ENCODE measurements around the gene SBF1.

The SBF1 gene

GRCh38 chr22:50486561-50487289, 11.9 kb upstream of the SBF1 start, which contains the start of gene MIOX:
MIOX (plus strand) TSS chr22:50486859; CDS start chr22:50486898, 39 bp downstream.
- no peak for DNase-seq (ENCODE audit: low read depth)

- DNase-seq (ENCODE audit: low read depth), result no peak
These were observed 10.6 kb upstream of the SBF1 start for GRCh38 chr22:50485221-50486131.

DNA sequence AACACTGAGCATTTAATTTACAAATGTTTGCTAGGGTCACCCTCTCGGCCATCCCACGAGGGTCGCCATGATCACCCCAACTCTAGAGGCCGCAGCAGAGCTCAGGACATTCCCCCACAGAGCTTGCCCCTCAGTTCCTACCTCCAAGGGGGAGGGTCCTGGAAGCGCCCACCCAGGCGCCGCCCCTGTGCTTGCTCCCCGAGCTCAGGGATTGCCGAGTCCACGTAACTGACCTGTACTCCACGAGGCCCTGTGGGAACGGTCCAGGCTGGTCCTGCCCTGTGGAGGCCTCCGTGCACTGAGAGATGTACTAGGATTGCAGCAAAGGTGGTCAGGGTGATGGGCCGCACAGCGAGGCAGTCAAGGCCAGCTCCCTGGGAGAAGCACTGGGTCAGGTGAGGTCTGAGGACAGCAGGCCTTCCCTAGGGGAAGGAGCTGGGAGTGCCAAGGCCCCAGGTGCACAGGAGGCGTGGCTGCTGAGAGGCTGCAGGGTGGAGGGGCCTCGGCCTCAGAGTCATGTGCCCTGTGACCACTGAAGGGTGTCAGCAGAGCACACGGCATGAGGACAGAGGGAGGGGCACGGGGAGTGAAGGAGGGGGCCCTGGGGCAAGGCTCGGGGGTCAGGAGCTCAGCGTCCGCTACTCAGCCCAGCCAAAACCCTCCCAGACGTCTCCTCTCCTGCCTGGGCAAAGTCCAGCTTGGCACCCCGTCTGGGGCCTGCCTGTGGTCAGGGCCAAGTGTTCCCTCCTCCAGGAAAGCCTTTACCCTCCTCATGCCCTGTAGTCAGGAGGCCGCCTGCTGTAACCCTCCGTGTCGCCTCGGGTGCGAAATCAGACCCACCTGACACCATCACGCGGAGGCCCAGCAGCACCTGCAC, 9.4 kb upstream of the SBF1 start:
- DNase-seq (ENCODE audit: low read depth), result no peak

DNA sequence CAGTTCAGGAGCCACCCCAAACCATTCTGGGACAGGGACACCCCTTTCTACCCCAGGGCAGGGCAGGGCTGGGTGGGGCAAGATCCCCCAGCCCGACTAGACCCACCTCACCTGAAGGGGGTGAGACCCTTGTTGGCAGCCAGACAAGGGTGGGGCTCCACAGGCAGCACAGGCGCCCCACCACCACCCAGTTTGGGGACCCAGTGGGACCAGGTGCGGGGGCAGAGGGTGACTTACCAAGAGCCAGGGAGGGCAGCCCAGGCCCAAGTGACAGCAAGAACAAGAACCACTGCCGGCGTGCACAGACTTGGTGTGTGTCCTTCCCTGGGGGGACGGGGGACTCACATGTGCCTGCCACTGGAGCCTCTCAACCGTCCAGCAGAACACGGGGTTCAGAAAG, 8.7 kb upstream of the SBF1 start:
- DNase-seq (ENCODE audit: low read depth), result no peak

DNA sequence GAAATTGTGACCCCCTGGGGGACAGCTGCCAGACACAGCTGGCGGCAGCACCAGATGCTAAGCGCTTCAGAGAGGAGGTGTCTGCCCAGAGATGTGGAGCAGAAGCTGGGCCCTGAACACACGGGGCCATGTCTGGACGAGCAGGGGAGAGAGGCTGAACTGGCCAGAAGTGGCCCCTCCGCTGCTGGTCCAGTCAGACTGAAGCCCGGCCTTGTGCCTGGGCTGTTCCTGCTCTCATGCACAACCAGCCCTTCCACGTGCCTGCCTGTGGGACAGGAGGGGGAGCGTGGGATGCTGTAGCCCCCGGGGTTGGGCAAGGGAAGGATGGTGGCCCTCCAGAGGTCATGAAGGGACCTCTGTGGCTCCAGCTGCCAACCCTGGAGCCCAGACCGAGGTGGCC, 8.3 kb upstream of the SBF1 start:
- DNase-seq (ENCODE audit: low read depth), result no peak

- no peak for DNase-seq (ENCODE audit: low read depth)
These were observed 7.6 kb upstream of the SBF1 start for GRCh38 chr22:50482107-50483074.

DNA sequence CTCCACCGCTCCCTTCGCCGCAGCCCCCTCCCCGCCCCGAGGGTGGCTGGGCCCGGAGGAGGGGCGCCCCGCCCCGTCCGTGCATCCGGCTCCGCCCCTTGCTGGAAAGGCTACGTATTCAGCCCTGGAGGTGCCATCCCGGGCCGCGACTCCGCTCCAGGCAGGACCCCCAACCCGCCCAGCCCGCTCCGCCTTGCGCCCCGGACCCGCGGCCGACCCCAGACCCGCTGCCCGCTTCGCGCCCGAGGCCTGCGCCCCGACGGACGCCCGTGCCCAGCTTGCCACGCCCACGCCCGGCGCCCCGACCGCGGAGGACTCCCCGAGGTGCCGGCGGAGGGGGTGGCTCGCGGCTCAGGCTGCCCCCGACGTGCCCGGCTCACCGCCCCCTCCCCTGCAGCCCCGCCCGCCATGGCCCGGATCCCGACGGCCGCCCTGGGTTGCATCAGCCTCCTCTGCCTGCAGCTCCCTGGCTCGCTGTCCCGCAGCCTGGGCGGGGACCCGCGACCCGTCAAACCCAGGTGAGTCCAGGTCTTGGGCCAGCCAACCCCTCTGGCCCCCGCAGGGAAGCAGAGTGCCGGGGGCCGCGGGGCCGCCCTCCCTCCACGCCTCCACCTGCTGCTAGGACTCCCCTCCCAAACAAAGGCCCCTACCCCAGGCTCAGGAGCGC, 6.7 kb upstream of the SBF1 start, which contains the start of gene ADM2:
ADM2 (plus strand) TSS at position 104 of the 667 bp plus-strand sequence; CDS start at position 409, 305 bp downstream.
- peak; percentile 40 for DNase-seq (ENCODE audit: low read depth)

DNA sequence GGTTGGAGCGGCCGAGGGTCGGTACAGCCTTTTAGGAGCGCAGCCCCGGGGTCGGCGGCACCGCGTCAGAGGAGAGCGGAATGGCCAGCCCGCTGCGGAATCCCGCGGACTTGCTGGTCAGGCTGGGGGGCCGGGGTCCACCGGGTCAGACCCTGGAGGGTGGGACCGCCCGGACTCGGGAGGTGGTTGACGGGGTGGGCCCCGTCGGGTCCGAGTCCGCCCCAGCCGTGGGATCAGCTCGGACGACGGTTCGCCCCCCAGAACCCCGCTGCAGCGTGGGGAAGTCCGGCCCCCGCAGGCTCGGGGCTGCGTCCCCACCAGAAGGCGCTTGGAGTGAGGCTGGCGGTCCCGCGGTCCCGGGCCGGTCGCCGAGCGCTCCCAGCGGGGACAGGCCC, 6.2 kb upstream of the SBF1 start:
- no peak for DNase-seq (ENCODE audit: low read depth)

DNA sequence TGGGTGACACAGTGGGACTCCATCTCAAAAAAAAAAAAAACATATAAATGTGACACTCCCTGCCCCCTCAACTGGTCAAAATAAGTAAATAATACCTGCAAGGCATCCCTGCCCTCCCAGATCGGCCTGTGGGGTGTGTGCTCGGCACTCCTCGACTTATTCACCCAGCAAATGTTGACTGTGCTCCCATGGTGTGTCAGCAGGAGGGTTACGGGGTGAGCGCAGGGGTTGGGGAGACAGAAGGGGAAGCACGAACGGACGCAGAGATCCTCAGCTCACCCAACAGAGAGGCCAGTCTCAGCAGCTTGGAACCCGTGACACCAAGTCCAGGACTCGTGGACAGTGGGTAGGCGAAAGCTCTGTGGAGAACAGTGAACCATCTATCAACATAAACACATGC, 4.9 kb upstream of the SBF1 start:
- no peak for DNase-seq (ENCODE audit: low read depth)

- DNase-seq (ENCODE audit: low read depth), result no peak
These were observed 3.1 kb upstream of the SBF1 start for GRCh38 chr22:50477923-50478322.

DNA sequence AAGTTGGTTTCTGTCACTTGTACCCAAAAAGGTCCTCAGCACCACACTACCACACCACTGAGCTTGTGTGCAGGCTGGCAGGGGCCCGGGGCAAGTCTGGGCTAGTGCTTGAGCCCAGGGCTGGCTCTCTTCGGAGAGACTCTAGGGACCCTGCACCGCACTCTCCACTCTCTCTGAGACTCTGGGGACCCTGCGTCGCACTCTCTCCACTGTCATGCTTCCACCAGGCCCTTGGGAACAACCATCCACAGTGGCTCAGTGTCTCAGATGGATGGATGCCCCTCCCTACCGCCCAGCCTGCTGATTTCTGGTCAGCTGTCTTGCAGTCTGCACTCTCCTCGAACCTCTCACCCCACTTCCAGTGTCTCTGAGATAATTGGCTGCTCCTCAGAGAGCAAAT, 2.0 kb upstream of the SBF1 start:
- DNase-seq (ENCODE audit: low read depth), result no peak

DNA sequence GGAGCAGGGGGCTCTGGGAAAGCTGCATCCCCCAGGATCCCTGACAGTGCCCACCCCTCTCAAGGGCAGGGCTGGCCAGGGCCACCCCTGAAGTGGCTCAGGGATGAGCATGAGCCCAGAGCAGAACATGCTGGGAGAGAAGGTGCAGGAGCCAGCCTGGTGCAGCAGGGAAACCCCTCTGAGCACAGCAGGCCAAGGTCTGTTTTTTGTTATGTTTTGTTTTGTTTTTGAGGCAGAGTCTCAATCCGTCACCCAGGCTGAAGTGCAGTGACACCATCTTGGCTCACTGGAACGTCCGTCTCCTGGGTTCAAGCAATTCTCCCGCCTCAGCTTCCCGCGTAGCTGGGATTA, 792 bp upstream of the SBF1 start:
- no peak for DNase-seq (ENCODE audit: low read depth)

DNA sequence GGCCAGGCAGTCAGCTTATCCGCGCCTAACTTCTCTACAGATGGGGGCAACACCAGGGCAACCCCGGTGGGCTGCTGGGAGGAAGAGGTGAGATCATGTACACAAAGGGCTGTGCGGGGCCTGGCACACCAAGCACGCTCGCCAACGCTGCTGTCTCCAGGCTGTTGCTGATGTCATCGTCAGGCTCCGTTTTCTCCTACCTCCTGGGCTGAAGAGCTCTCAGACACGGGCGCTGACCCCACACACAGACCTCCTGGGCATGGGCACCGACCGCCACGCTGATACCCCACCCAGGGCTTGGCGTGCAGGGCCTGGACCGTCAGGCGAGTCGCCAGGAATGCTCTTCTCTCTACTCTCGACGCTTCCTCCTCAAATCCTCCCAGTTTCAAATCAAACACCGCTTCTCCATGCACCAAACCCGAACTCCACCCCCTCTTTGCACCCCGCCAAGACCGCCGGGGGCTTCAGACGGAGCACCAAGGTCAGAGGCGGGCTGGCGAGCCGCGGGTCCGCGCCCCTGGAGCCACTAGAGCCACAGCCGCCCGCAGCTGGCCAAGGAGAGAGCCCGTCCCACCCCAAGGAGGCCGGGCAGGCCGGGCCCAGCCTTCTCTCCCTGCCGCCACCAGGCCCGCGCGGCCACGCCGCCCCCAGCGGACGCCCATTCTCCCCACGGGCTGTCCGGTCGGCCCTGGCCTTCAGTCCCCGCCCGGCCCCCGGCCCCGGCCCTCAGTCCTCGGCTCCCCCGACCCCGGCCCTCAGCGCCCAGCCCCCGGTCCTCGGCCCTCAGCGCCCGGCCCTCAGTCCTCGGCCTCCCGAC, 772 bp downstream of the SBF1 start:
- no peak for DNase-seq (ENCODE audit: low read depth)

GRCh38 chr22:50473088-50473487, 1.7 kb downstream of the SBF1 start:
- DNase-seq (ENCODE audit: low read depth), result peak; percentile 21

GRCh38 chr22:50471962-50472361, 2.9 kb downstream of the SBF1 start:
- no peak for DNase-seq (ENCODE audit: low read depth)

DNA sequence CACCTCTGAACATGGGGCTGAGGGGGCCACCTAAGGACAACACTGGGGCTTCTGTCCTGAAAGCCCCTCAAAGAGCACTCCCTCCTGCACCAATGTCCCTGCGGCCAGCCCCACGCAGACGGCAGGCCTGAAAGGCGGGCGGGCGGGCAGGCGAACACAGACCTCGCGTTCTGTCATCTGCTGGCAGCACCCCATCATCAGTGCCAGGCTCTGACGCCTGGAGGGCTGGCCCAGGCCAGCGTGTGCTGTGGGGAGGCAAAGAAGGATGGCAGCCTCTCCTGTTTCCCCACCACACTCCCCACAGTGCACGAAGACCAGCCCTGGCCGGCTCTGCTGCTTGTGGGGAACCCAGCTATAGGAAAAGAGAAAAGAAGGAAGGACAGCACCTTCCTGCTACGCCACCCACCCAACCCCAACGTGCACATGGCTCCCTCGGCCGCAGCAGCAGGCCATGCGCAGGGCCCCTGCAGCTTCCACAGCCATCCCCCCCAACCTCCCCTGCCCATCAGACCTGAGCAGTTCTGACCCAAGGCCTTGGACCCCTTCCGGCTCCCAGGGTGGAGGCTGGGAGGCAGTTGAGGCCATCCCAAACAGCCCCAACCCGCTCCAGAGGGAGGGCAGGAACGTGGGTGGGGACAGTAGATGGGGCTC, 3.5 kb downstream of the SBF1 start:
- no peak for DNase-seq (ENCODE audit: low read depth)

DNA sequence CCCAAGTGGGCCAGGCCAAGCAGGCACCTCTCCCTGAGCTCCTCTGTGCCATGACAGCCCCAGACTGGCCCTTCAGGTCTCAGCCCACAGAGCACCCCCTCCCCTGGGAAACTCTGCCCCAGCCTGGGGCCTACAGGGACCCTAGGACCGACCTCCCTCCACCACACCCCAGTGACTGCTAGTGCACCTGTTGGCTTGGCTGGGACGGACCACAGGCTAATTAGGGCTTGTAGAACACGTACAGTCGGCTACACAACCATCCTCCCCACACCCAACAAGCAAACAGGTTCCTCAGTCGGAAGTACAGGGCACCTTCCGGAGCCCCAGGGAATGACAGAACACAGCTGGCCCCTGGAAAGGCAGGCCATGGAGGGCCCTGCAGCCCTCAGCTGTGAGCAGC, 4.3 kb downstream of the SBF1 start:
- no peak for DNase-seq (ENCODE audit: low read depth)

- DNase-seq (ENCODE audit: low read depth), result peak; percentile 90
These were observed 5.2 kb downstream of the SBF1 start for GRCh38 chr22:50469377-50470305.
